ENCODE results near the gene TMEM245. TPM values are rescaled to one million over a fixed set of nuclear protein-coding genes. Genes with fewer than 3 reads are reported as not detected.

The TMEM245 gene
- total RNA-seq, 2 donors from 2014 or later: 25.1 to 39.7 TPM

- no peaks in the 10 kb centered on the region for H3K36me3 ChIP-seq
Measured at GRCh38 chr9:109143881-109144562, 24.3 kb upstream of the TMEM245 start.

GRCh38 chr9:109141375-109141774 lies 21.6 kb upstream of the TMEM245 start:
- Histone ChIP-seq H3K4me3 (no peak overlapping the region), H3K4me1 (no peaks in the 10 kb centered on the region), H3K9ac (ENCODE audit: low read depth in 2 of 2, low read length in 2 of 2) (no peak overlapping the region), H3K9me3 (no peaks in the 10 kb centered on the region), H3K27ac (no peak overlapping the region), H3K36me3 (no peaks in the 10 kb centered on the region), H3K27me3 (no peaks in the 10 kb centered on the region)
- intact Hi-C loops (cut with DNase I): no loop called here
- no peak for DNase-seq
- no peak for TF ChIP-seq CTCF (IDR thresholded peaks at IDR 0.05)

More at GRCh38 chr9:109143881-109144562, 24.3 kb upstream of the TMEM245 start:
- intact Hi-C loops (cut with DNase I): no loop called here
- Histone ChIP-seq H3K27me3 (no peaks in the 10 kb centered on the region), H3K9me3 (no peaks in the 10 kb centered on the region), H3K4me1 (no peaks in the 10 kb centered on the region), H3K4me3 (no peak overlapping the region), H3K9ac (ENCODE audit: low read depth in 2 of 2, low read length in 2 of 2) (no peak overlapping the region), H3K27ac (no peak overlapping the region)
- TF ChIP-seq CTCF (IDR thresholded peaks at IDR 0.05): peak; percentile 29
- DNase-seq: no peak

- H3K36me3 ChIP-seq: no peaks in the 10 kb centered on the region
- intact Hi-C loops (cut with DNase I): no loop called here
- H3K27ac ChIP-seq: no peak overlapping the region
- no peak overlapping the region for H3K4me3 ChIP-seq
- H3K4me1 ChIP-seq: no peaks in the 10 kb centered on the region
- no peaks in the 10 kb centered on the region for H3K27me3 ChIP-seq
- H3K9me3 ChIP-seq: no peaks in the 10 kb centered on the region
- no peak overlapping the region for H3K9ac ChIP-seq (ENCODE audit: low read depth in 2 of 2, low read length in 2 of 2)
- DNase-seq: no peak
- TF ChIP-seq CTCF (IDR thresholded peaks at IDR 0.05): no peak
Measured at GRCh38 chr9:109139851-109140250, 20.1 kb upstream of the TMEM245 start.

GRCh38 chr9:109138421-109138820 lies 18.7 kb upstream of the TMEM245 start:
- H3K27me3 ChIP-seq: no peaks in the 10 kb centered on the region
- no peaks in the 10 kb centered on the region for H3K36me3 ChIP-seq
- no peaks in the 10 kb centered on the region for H3K9me3 ChIP-seq
- intact Hi-C loops (cut with DNase I): no loop called here
- DNase-seq: no peak
- H3K4me3 ChIP-seq: no peak overlapping the region
- no peak overlapping the region for H3K9ac ChIP-seq (ENCODE audit: low read depth in 2 of 2, low read length in 2 of 2)
- no peaks in the 10 kb centered on the region for H3K4me1 ChIP-seq
- H3K27ac ChIP-seq: no peak overlapping the region
- TF ChIP-seq CTCF (IDR thresholded peaks at IDR 0.05): no peak

DNA sequence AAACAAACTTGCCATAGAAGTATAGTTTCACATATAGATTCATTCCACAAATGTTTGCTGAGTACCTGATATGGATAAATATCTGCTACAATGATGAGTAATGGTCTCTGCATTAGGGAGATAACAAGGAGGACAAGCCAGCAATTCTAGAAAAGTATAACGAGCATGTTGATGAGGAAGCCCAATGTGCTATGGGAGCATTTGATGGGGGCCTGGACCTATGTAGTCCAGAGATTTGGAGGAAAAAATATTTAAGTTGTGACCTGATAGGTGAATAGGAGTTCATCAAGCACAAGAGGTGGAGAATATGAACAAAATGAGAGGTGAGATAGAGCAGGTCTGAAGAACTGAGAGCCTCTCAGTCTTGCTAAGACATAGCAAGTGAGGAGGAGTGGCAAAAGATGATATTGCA lies 14.4 kb upstream of the TMEM245 start:
- no peak for DNase-seq
- TF ChIP-seq CTCF (IDR thresholded peaks at IDR 0.05): no peak
- H3K9ac ChIP-seq (ENCODE audit: low read depth in 2 of 2, low read length in 2 of 2): no peak overlapping the region
- H3K36me3 ChIP-seq: no peaks in the 10 kb centered on the region
- H3K9me3 ChIP-seq: no peaks in the 10 kb centered on the region
- H3K4me3 ChIP-seq: no peak overlapping the region
- no peaks in the 10 kb centered on the region for H3K27me3 ChIP-seq
- intact Hi-C loops (cut with DNase I): no loop called here
- no peaks in the 10 kb centered on the region for H3K4me1 ChIP-seq
- H3K27ac ChIP-seq: no peak overlapping the region

All from colonic mucosa (tissue), 4 donors.